ENCODE data around the gene ANGPTL2.

DNA sequence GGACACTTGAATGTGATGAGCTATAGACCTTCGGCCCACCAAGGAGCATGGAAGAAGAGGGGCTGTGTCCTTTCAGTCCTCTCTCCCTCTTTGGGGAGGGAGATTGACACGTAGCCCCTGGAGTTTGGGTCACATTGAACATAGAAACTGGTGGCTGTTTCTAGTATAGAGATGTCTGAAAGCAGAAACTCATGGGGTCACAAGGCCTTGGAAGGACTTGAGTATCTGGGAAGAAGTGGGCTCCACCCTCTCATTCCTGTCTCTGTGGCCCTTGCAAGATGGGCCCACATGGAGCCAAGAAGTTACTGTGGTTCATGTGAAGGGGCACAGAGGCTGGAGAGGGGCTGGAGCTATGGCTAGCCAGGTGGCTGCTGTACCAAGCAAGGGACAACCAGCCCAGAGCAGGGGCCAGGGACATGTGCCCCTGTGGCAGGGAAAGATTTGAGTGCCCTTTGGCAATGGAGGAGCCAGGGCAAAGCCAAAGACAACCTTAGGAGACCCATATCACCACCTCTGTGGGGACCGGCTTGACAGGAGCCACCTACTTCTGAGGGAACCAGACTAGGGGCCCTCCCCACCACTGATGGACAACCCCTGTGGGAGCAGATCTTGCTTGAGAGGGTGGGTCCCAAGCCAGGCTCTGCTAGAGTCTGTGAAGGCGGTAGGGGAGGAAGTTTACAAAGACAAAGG, 12.8 kb upstream of the ANGPTL2 start:
- no peak for TF ChIP-seq SIRT6 (IDR thresholded peaks at IDR 0.05; ENCODE audit: low read depth, low read length)
- TF ChIP-seq, protein P1, sequence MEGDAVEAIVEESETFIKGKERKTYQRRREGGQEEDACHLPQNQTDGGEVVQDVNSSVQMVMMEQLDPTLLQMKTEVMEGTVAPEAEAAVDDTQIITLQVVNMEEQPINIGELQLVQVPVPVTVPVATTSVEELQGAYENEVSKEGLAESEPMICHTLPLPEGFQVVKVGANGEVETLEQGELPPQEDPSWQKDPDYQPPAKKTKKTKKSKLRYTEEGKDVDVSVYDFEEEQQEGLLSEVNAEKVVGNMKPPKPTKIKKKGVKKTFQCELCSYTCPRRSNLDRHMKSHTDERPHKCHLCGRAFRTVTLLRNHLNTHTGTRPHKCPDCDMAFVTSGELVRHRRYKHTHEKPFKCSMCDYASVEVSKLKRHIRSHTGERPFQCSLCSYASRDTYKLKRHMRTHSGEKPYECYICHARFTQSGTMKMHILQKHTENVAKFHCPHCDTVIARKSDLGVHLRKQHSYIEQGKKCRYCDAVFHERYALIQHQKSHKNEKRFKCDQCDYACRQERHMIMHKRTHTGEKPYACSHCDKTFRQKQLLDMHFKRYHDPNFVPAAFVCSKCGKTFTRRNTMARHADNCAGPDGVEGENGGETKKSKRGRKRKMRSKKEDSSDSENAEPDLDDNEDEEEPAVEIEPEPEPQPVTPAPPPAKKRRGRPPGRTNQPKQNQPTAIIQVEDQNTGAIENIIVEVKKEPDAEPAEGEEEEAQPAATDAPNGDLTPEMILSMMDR (IDR thresholded peaks at IDR 0.05 in 2 of 3, conservative IDR thresholded peaks at IDR 0.05 in 1 of 3; ENCODE audit: insufficient read depth in 2 of 3, low read depth in 1 of 3, low read length in 3 of 3), result no peak
- no peak for TF ChIP-seq BRCA1 (IDR thresholded peaks at IDR 0.05)
- TF ChIP-seq BRCA1 (CRISPR knock-in tag; IDR thresholded peaks at IDR 0.05), result no peak
- TF ChIP-seq POLR3A (IDR thresholded peaks at IDR 0.05; ENCODE audit: borderline replicate concordance, extremely low read depth, insufficient read depth, insufficient read length), result no peak
- TF ChIP-seq, protein P2, sequence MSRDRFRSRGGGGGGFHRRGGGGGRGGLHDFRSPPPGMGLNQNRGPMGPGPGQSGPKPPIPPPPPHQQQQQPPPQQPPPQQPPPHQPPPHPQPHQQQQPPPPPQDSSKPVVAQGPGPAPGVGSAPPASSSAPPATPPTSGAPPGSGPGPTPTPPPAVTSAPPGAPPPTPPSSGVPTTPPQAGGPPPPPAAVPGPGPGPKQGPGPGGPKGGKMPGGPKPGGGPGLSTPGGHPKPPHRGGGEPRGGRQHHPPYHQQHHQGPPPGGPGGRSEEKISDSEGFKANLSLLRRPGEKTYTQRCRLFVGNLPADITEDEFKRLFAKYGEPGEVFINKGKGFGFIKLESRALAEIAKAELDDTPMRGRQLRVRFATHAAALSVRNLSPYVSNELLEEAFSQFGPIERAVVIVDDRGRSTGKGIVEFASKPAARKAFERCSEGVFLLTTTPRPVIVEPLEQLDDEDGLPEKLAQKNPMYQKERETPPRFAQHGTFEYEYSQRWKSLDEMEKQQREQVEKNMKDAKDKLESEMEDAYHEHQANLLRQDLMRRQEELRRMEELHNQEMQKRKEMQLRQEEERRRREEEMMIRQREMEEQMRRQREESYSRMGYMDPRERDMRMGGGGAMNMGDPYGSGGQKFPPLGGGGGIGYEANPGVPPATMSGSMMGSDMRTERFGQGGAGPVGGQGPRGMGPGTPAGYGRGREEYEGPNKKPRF (IDR thresholded peaks at IDR 0.05; ENCODE audit: low read depth, low read length), result no peak
- no peak for TF ChIP-seq FOXM1 (IDR thresholded peaks at IDR 0.05; ENCODE audit: low read depth)
- no peak for TF ChIP-seq FOXM1 (CRISPR knock-in tag; IDR thresholded peaks at IDR 0.05; ENCODE audit: low read depth)
- TF ChIP-seq, protein P3, sequence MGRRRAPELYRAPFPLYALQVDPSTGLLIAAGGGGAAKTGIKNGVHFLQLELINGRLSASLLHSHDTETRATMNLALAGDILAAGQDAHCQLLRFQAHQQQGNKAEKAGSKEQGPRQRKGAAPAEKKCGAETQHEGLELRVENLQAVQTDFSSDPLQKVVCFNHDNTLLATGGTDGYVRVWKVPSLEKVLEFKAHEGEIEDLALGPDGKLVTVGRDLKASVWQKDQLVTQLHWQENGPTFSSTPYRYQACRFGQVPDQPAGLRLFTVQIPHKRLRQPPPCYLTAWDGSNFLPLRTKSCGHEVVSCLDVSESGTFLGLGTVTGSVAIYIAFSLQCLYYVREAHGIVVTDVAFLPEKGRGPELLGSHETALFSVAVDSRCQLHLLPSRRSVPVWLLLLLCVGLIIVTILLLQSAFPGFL (CRISPR knock-in tag; IDR thresholded peaks at IDR 0.05), result no peak
- TF ChIP-seq NRF1 (conservative IDR thresholded peaks at IDR 0.05 in 1 of 2, IDR thresholded peaks at IDR 0.05 in 1 of 2), result no peak

Measured in K562 (cell line).